Measurements from ENCODE around the gene DIPK1B.

DIPK1B gene

DNA sequence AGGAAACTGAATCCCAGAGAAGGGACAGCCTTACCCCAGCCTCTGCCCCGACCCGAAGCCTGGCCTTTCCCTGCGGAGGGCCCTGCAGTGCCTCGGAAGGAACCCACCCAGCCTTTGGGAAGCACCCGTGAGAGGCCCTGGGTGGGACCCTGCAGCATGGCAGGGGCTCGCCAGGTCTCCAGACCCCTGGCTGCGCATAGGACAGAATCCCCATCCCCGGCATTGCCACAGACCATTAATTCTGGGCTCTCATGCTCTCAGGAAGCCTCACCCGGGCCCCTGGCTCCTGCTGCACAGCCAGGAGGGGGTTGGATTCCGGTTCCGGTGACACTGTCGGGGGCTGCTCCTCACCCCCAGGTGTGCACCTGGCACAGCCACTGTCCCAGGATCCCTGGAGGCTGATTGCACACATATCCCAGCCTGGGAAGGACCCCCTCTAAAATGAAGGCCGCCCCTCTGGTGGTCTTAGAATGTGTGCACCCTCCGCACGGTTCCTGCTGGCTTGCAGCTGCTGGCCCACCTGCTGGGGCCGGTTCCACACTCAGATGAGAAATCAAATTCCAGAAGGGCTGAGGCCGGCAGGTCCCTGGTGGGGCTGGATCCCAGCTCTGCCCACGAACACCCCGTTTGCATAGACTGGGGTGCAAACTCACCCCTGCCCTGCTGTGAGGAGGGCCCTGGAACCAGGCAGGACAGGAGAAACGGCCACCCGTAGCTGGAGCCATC is 45.0 kb upstream of the DIPK1B start (continued):
- TF ChIP-seq, protein P1, sequence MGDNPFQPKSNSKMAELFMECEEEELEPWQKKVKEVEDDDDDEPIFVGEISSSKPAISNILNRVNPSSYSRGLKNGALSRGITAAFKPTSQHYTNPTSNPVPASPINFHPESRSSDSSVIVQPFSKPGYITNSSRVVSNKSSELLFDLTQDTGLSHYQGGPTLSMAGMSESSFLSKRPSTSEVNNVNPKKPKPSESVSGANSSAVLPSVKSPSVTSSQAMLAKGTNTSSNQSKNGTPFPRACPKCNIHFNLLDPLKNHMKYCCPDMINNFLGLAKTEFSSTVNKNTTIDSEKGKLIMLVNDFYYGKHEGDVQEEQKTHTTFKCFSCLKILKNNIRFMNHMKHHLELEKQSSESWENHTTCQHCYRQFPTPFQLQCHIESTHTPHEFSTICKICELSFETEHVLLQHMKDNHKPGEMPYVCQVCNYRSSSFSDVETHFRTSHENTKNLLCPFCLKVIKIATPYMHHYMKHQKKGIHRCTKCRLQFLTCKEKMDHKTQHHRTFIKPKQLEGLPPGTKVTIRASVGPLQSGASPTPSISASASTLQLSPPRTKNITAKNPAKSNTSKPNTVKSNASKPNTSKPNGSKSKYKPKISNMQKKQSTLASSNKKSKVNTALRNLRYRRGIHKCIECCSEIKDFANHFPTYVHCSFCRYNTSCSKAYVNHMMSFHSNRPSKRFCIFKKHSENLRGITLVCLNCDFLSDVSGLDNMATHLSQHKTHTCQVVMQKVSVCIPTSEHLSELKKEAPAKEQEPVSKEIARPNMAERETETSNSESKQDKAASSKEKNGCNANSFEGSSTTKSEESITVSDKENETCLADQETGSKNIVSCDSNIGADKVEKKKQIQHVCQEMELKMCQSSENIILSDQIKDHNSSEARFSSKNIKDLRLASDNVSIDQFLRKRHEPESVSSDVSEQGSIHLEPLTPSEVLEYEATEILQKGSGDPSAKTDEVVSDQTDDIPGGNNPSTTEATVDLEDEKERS (tag by site-specific recombination; IDR thresholded peaks at IDR 0.05): no peak
- TF ChIP-seq ZNF16 (tag by site-specific recombination; IDR thresholded peaks at IDR 0.05; ENCODE audit: low read depth) (no peak), ZNF155 (tag by site-specific recombination; IDR thresholded peaks at IDR 0.05) (no peak), MYNN (tag by site-specific recombination; IDR thresholded peaks at IDR 0.05; ENCODE audit: borderline replicate concordance) (no peak), ZNF561 (tag by site-specific recombination; IDR thresholded peaks at IDR 0.05; ENCODE audit: borderline replicate concordance) (0 out of 2 replicates have a peak, but pooled peaks have one; percentile 51), GLIS2 (tag by site-specific recombination; IDR thresholded peaks at IDR 0.05) (peak; percentile 33; the same call in 1 of the 2 replicates), ZNF350 (tag by site-specific recombination; IDR thresholded peaks at IDR 0.05) (no peak)

DNA sequence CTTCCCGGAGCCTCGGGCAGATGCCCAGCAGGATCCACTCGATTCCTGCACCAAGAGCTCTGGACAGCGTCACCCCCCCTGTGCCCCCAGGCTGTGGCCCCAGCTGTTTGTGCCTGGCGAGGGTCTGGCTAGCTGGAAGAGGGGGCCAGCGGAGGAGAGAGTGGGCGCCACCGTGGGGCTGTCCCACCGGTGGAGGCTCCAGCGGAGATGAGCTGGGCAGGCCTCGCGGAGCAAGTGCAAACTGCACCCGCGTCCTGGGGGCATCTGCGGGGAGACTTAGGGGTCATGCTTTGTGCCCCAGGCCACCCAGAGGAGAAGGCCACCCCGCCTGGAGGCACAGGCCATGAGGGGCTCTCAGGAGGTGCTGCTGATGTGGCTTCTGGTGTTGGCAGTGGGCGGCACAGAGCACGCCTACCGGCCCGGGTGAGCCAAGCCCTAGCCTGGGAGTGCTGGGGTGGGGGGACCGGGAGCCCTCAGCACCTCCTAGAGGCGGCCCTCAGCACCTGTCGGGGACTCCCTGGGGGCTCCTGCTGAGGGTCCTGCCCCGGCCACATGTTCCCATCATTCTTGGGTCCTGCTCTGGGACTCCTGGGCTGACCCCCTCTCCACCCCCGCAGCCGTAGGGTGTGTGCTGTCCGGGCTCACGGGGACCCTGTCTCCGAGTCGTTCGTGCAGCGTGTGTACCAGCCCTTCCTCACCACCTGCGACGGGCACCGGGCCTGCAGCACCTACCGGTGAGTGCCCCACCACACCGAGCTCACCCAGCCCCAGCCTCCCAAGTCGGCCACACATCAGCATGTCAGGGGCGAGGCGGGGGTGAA is 44.2 kb upstream of the DIPK1B start:
- Histone ChIP-seq H3K36me3 (ENCODE audit: control insufficient read depth in 2 of 2, insufficient read depth in 1 of 2, low read length in 2 of 2) (no peaks in the 10 kb centered on the region), H3K9me3 (ENCODE audit: control insufficient read depth, insufficient read depth, low read depth, low read length) (no peaks in the 10 kb centered on the region), H3K4me1 (ENCODE audit: control insufficient read depth, insufficient read depth, low read length) (no peaks in the 10 kb centered on the region), H3K4me3 (ENCODE audit: low read depth, low read length) (no peak overlapping the region), H3K27ac (ENCODE audit: extremely low read depth, low read depth, low read length) (no peak overlapping the region)
- TF ChIP-seq, protein P2, sequence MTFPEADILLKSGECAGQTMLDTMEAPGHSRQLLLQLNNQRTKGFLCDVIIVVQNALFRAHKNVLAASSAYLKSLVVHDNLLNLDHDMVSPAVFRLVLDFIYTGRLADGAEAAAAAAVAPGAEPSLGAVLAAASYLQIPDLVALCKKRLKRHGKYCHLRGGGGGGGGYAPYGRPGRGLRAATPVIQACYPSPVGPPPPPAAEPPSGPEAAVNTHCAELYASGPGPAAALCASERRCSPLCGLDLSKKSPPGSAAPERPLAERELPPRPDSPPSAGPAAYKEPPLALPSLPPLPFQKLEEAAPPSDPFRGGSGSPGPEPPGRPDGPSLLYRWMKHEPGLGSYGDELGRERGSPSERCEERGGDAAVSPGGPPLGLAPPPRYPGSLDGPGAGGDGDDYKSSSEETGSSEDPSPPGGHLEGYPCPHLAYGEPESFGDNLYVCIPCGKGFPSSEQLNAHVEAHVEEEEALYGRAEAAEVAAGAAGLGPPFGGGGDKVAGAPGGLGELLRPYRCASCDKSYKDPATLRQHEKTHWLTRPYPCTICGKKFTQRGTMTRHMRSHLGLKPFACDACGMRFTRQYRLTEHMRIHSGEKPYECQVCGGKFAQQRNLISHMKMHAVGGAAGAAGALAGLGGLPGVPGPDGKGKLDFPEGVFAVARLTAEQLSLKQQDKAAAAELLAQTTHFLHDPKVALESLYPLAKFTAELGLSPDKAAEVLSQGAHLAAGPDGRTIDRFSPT (tag by site-specific recombination; IDR thresholded peaks at IDR 0.05): peak; percentile 16
- TF ChIP-seq GLIS2 (tag by site-specific recombination; IDR thresholded peaks at IDR 0.05) (peak; percentile 65), SP2 (tag by site-specific recombination; IDR thresholded peaks at IDR 0.05) (0 out of 2 replicates have a peak, but pooled peaks have one; percentile 16), ZIC2 (tag by site-specific recombination; IDR thresholded peaks at IDR 0.05) (no peak), ZNF132 (tag by site-specific recombination; IDR thresholded peaks at IDR 0.05; ENCODE audit: borderline replicate concordance) (no peak), KLF8 (tag by site-specific recombination; IDR thresholded peaks at IDR 0.05) (peak; percentile 39; the same call in 1 of the 2 replicates), ZNF830 (tag by site-specific recombination; IDR thresholded peaks at IDR 0.05; ENCODE audit: low read depth) (no peak), EGR2 (tag by site-specific recombination; IDR thresholded peaks at IDR 0.05; ENCODE audit: low read depth) (0 out of 2 replicates have a peak, but pooled peaks have one; percentile 18), ZNF10 (tag by site-specific recombination; IDR thresholded peaks at IDR 0.05) (peak; percentile 94), ZNF600 (tag by site-specific recombination; IDR thresholded peaks at IDR 0.05) (peak; percentile 42), ZFHX2 (tag by site-specific recombination; conservative IDR thresholded peaks at IDR 0.05) (peak; percentile 70), ZNF610 (tag by site-specific recombination; IDR thresholded peaks at IDR 0.05; ENCODE audit: borderline replicate concordance) (no peak)
- TF ChIP-seq, protein P3, sequence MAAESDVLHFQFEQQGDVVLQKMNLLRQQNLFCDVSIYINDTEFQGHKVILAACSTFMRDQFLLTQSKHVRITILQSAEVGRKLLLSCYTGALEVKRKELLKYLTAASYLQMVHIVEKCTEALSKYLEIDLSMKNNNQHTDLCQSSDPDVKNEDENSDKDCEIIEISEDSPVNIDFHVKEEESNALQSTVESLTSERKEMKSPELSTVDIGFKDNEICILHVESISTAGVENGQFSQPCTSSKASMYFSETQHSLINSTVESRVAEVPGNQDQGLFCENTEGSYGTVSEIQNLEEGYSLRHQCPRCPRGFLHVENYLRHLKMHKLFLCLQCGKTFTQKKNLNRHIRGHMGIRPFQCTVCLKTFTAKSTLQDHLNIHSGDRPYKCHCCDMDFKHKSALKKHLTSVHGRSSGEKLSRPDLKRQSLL (tag by site-specific recombination; IDR thresholded peaks at IDR 0.05): no peak
- TF ChIP-seq, protein P4, sequence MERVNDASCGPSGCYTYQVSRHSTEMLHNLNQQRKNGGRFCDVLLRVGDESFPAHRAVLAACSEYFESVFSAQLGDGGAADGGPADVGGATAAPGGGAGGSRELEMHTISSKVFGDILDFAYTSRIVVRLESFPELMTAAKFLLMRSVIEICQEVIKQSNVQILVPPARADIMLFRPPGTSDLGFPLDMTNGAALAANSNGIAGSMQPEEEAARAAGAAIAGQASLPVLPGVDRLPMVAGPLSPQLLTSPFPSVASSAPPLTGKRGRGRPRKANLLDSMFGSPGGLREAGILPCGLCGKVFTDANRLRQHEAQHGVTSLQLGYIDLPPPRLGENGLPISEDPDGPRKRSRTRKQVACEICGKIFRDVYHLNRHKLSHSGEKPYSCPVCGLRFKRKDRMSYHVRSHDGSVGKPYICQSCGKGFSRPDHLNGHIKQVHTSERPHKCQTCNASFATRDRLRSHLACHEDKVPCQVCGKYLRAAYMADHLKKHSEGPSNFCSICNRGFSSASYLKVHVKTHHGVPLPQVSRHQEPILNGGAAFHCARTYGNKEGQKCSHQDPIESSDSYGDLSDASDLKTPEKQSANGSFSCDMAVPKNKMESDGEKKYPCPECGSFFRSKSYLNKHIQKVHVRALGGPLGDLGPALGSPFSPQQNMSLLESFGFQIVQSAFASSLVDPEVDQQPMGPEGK (tag by site-specific recombination; IDR thresholded peaks at IDR 0.05): peak; percentile 68
- ChIA-PET POLR2A (interaction anchor here (0.5 to 1.9 kb wide), 3 partner anchors 14 to 299 kb away, joined by 3 to 5 read pairs (median 3); partner anchors contain the start of gene AGPAT2), CTCF (interaction anchor here (0.9 to 1.1 kb wide), 2 partner anchors 27 to 228 kb away, joined by 3 read pairs; no protein-coding TSS in a partner anchor)

Data from HEK293 (cell line).